GM12873 (cell line): ENCODE measurements around the gene OLFML1.

Experiments
- CTCF ChIP-seq: IDR thresholded peaks from 2 replicates; pipeline ENCODE4 v1.5.1; 2012; ENCODE audit warnings: low read depth, mild to moderate bottlenecking, moderate library complexity, low read length, control low read depth; ENCODE audit not compliant: insufficient read depth; ENCODE audit errors: missing control alignments

The OLFML1 gene

GRCh38 chr11:7538466-7539454 is 53.5 kb downstream of the OLFML1 start:
- TF ChIP-seq CTCF: no peak

DNA sequence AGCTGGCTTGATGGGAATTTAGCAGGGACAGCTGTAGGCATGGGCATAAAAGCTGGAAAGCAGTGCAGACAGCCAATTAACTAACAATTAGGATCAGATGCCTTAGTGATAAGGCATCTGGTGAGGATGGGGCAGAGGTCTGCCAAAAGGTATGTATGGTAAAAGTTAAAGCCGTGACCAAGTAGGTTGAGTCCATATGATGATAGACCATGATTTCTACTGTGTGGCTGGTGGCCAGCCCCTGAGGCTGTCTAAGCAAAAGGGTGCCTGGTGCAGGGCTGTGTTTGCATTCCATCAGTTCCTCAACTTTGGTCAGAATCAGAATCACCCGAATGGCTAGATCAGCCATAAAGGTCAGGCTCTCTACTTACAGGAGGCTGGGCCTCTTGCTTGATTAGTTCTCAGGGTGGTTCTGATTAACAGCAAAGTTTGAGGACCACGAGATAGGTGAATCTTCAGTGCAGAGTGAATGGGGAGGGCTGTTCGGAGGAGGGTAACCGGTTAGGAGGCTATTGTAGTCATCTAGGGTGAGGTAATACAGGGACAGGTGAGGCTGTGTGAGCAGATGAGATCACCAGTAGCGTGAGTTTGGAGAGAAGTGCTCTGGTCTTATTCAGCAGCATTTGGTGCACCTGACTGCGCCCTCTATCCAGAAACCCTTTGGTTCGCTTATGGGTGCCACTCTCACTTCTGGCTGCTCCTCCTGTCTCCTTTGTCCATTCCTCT is 55.7 kb downstream of the OLFML1 start:
- no peak for TF ChIP-seq CTCF

GRCh38 chr11:7543302-7543701 is 58.0 kb downstream of the OLFML1 start:
- no peak for TF ChIP-seq CTCF

GRCh38 chr11:7544021-7544420 is 58.7 kb downstream of the OLFML1 start:
- no peak for TF ChIP-seq CTCF

GRCh38 chr11:7545611-7546010 is 60.3 kb downstream of the OLFML1 start:
- TF ChIP-seq CTCF: no peak

DNA sequence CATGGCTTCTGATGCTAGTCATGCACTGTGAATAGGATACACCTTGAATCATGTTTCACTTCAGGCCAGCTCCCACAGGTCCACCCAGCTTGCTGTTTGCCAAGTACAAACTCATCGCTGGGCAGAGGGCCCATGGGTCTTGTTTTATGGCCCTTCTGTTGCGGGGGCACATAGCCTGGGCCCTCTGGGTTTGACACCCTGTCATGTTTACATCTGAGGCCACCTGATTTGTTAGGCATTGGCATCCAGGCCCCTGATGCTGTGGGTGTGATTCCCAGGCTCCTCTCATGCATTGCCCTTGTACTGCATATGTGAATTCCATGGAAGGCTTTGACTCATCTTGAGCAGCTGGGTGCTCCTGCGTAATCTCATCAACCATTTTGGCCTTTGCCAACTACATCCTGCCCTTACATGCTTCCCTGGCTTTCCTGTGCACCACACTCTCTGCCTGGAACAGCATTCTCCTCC is 61.1 kb downstream of the OLFML1 start:
- TF ChIP-seq CTCF: no peak

DNA sequence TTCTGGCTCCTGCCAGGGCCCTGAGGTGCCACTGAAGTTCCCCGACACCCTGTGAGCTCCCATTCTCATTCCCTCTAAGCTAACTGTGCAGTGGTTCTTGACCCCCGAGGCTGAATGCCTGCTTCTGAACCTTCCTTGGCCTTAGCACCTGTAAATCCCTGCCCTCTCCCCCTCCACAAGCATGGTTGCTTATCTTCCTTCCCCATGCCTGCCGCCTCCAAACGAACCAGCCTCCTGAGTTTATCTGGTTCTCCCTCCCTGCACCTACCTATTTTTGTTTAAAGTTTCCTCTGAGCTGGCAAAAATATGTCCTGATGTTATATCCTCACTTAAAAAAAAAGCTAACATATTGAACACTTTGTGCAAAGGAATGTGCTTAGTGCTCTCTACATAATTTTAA is 62.4 kb downstream of the OLFML1 start:
- no peak for TF ChIP-seq CTCF
